Common myeloid progenitor, CD34-positive (primary cell): ENCODE results near the gene EXOSC5.

Experiments used
- CTCF ChIA-PET: fragments of 350-600 bp; sonication (Branson Sonifier 250); formaldehyde crosslinking; loops from one replicate; lab custom pipeline; 2021; ENCODE audit warnings: antibody characterized with exemption; lab: Charles Lee
- POLR2A ChIA-PET: fragments of 350-600 bp; sonication (Branson Sonifier 250); formaldehyde crosslinking; loops from one replicate; lab custom pipeline; 2021; ENCODE audit warnings: antibody characterized with exemption; lab: Charles Lee
- DNase-seq, 3 donors: peaks; one replicate each; pipeline versions ENCODE4 v3.0.0 to v3.0.0-alpha.2; 2013
- H3K27ac ChIP-seq, 2 experiments: 1 replicate in 1 of 2; 2 replicates in 1 of 2; pipeline ENCODE4 v1.7.0; 2013; ENCODE audit warnings: inconsistent platforms in 2 of 2, low read length in 2 of 2, mild to moderate bottlenecking in 2 of 2, low read depth in 1 of 2, moderate library complexity in 1 of 2; ENCODE audit not compliant: severe bottlenecking in 2 of 2, insufficient read depth in 1 of 2, poor library complexity in 1 of 2
- H3K27me3 ChIP-seq, 5 experiments: replicated peaks in 2 of 5; 1 replicate in 3 of 5; 2 replicates in 2 of 5; pipeline versions ENCODE4 v1.6.1 to v1.7.0; 2013; ENCODE audit warnings: low read length in 4 of 5, mild to moderate bottlenecking in 2 of 5, moderate library complexity in 2 of 5, inconsistent platforms in 1 of 5; ENCODE audit not compliant: insufficient read depth in 5 of 5, control insufficient read depth in 4 of 5
- H3K36me3 ChIP-seq, 4 experiments: 1 replicate in 2 of 4; 2 replicates in 2 of 4; pipeline versions ENCODE4 v1.6.1 to v1.7.0; 2013; ENCODE audit warnings: low read length in 3 of 4, control low read depth in 1 of 4, mild to moderate bottlenecking in 1 of 4; ENCODE audit not compliant: control insufficient read depth in 4 of 4, insufficient read depth in 4 of 4
- H3K4me1 ChIP-seq, 4 experiments: 1 replicate in 3 of 4; 2 replicates in 1 of 4; pipeline versions ENCODE4 v1.6.1 to v1.7.1; 2013; ENCODE audit warnings: low read length in 3 of 4, mild to moderate bottlenecking in 3 of 4, control low read depth in 1 of 4, inconsistent platforms in 1 of 4, moderate library complexity in 1 of 4; ENCODE audit not compliant: control insufficient read depth in 4 of 4, insufficient read depth in 4 of 4; ENCODE audit errors: control extremely low read depth in 1 of 4
- H3K4me3 ChIP-seq, 7 experiments: 1 replicate in 4 of 7; 2 replicates in 3 of 7; pipeline versions ENCODE4 v1.5.1 to v1.7.0; 2013; ENCODE audit warnings: mild to moderate bottlenecking in 7 of 7, low read length in 6 of 7, moderate library complexity in 6 of 7, inconsistent platforms in 2 of 7, low read depth in 2 of 7, control low read depth in 1 of 7; ENCODE audit not compliant: insufficient read depth in 4 of 7, control insufficient read depth in 1 of 7; ENCODE audit errors: extremely low read depth in 1 of 7
- H3K9me3 ChIP-seq, 5 experiments: 1 replicate in 4 of 5; 2 replicates in 1 of 5; pipeline versions ENCODE4 v1.6.1 to v1.7.1; 2013; ENCODE audit warnings: low read length in 4 of 5, mild to moderate bottlenecking in 2 of 5, inconsistent platforms in 1 of 5, low read depth in 1 of 5, moderate library complexity in 1 of 5; ENCODE audit not compliant: control insufficient read depth in 4 of 5, insufficient read depth in 2 of 5; ENCODE audit errors: control extremely low read depth in 1 of 5
- WGBS: methylation state at CpG from one replicate; pipeline ENCODE4 v1.1.5; 2013; ENCODE audit not compliant: insufficient coverage; 5-methylcytosine and 5-hydroxymethylcytosine counted together

The EXOSC5 gene

GRCh38 chr19:41369769-41370168, 27.4 kb downstream of the EXOSC5 start:
- ChIA-PET POLR2A (no interaction called here), CTCF (interaction anchor here (5.9 kb wide), 1 partner anchor 8 kb away, joined by 38 read pairs; the partner anchor contains the start of gene TMEM91)
- WGBS, result no CpG with 5 or more reads among the region's 2 CpGs

DNA sequence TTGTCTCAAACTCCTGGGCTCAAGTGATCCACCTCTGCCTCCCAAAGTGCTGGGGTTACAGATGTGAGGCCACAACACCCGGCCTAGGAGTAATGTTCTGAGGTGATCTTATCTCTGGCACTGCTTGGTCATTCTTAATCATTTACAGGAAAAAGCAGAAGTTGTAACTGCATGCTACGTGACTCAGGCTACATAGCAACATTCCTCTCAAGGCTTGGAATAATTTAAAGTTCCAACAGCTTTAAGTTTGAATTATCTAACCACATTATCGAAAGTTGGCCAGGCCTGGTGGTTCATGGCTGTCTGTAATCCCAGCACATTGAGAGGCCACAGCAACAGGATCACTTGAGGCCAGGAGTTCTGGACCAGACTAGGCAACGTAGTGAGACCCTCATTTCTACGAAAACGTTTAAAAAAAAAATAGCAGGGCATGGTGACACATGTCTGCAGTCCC, 29.3 kb downstream of the EXOSC5 start:
- WGBS, result 2% methylated on average over 6 of the region's 6 CpGs
- H3K4me1 ChIP-seq, result peaks cover 8 to 54% (median 46%) of the 10 kb centered on the region in 4 experiments
- DNase-seq, result peak; percentile 81 to 93 (median 89)
- CTCF ChIA-PET, result interaction anchor here (0.6 to 5.9 kb wide), 5 partner anchors 10 to 39 kb away, joined by 3 to 56 read pairs (median 5); partner anchors contain the start of genes TGFB1 and TMEM91
- peak overlapping the region in 3 of 7 experiments; percentile 13 to 47 (median 44) for H3K4me3 ChIP-seq
- H3K27me3 ChIP-seq, result no peaks in the 10 kb centered on the region
- H3K9me3 ChIP-seq, result no peaks in the 10 kb centered on the region
- POLR2A ChIA-PET, result interaction anchor here (0.9 to 1.6 kb wide), 2 partner anchors 14 to 16 kb away, joined by 3 to 5 read pairs; partner anchors contain the start of gene TGFB1
- peak overlapping the region; percentile 61 to 88 for H3K27ac ChIP-seq
- peaks cover 0 to under 1% (median 0%) of the 10 kb centered on the region in 4 experiments for H3K36me3 ChIP-seq

More at GRCh38 chr19:41369769-41370168, 27.4 kb downstream of the EXOSC5 start:
- Histone ChIP-seq H3K27ac (no peak overlapping the region), H3K9me3 (no peaks in the 10 kb centered on the region), H3K27me3 (no peaks in the 10 kb centered on the region), H3K36me3 (peaks cover 0 to 3% (median 0%) of the 10 kb centered on the region in 4 experiments), H3K4me3 (no peak overlapping the region), H3K4me1 (peaks cover 0 to 41% (median 34%) of the 10 kb centered on the region in 4 experiments)
- no peak for DNase-seq

- H3K27ac ChIP-seq, result peak overlapping the region in 1 of 2 experiments; percentile 88
- H3K36me3 ChIP-seq, result peaks cover 0 to 2% (median under 1%) of the 10 kb centered on the region in 4 experiments
- CTCF ChIA-PET, result interaction anchor here (0.7 to 5.9 kb wide), 6 partner anchors 11 to 446 kb away, joined by 3 to 56 read pairs (median 4); partner anchors contain the start of genes TGFB1 and TMEM91
- no peaks in the 10 kb centered on the region for H3K27me3 ChIP-seq
- H3K4me1 ChIP-seq, result peaks cover 8 to 58% (median 46%) of the 10 kb centered on the region in 4 experiments
- H3K9me3 ChIP-seq, result no peaks in the 10 kb centered on the region
- H3K4me3 ChIP-seq, result no peak overlapping the region
- 100% methylated on average over 1 of the region's 1 CpG for WGBS
- POLR2A ChIA-PET, result no interaction called here
- peak; percentile 34 to 63 (median 54) for DNase-seq
These were observed 31.1 kb downstream of the EXOSC5 start for GRCh38 chr19:41366089-41366488.

DNA sequence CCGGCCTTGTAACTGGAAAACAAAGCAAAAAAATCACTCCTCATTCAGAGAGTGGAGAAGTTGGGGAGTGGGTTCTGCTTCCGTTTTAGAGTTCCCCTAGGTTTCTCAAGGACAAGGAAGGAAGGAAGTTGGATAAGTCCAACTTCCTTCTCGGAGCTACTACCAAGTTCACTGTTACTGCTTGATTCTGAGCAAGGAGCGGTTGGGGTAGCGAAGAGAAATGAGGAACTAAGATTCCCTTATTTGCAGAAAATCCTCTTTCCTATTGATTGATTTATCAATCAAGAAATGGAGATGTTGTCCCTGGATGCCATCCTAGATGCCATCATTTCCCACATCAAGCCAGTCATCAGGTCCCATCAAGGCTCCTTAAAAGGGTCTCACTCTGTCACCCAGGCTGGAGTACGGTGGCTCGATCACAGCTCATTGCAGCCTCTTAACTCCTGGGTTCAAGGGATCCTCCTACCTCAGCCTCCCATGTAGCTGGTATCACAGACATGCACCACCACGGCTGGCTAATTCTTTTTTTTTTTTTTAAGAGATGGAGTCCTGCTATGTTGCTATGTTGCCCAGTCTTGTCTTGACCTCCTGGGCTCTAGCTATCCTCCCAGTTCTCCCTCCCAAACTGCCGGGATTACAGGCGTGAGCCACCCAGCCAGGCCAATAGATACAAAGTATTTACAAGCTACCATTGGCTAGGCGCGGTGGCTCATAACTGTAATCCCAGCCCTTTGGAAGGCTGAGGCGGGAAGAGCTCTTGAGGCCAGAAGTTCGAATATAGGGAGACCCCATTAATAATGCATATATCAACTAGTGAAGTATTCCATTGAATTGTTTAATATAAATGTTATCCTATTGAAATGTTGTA, 32.4 kb downstream of the EXOSC5 start:
- POLR2A ChIA-PET, result interaction anchor here (0.8 to 2.2 kb wide), 2 partner anchors 11 to 43 kb away, joined by 6 to 31 read pairs; partner anchors contain the start of gene TGFB1

GRCh38 chr19:41363753-41364523, 33.2 kb downstream of the EXOSC5 start, which contains the start of gene B9D2:
Gene B9D2, minus strand, starts transcription at chr19:41364149. Its CDS starts 630 bp downstream, at chr19:41363519.
- peak; percentile 99 to 100 (median 99) for DNase-seq
- under 1% methylated on average over 43 of the region's 56 CpGs for WGBS
- ChIA-PET POLR2A (interaction anchor here (0.9 to 2.2 kb wide), 3 partner anchors 11 to 40 kb away, joined by 4 to 31 read pairs (median 4); partner anchors contain the start of gene TGFB1), CTCF (interaction anchor here (0.9 to 5.9 kb wide), 8 partner anchors 9 to 727 kb away, joined by 3 to 56 read pairs (median 3); partner anchors contain the start of genes TGFB1 and TMEM91)
- Histone ChIP-seq H3K4me1 (peaks cover 8 to 54% (median 46%) of the 10 kb centered on the region in 4 experiments), H3K36me3 (peaks cover 0 to 10% (median 4%) of the 10 kb centered on the region in 4 experiments), H3K9me3 (no peaks in the 10 kb centered on the region), H3K27me3 (no peaks in the 10 kb centered on the region), H3K4me3 (peak within 1 kb of the TSS; percentile 68 to 93 (median 88)), H3K27ac (peak within 1 kb of the TSS; percentile 100)

More for the DNA sequence above, 32.4 kb downstream of the EXOSC5 start:
- Histone ChIP-seq H3K4me1 (peaks cover 8 to 58% (median 46%) of the 10 kb centered on the region in 4 experiments), H3K27ac (peak overlapping the region; percentile 100), H3K4me3 (peak overlapping the region; percentile 68 to 93 (median 88)), H3K9me3 (no peaks in the 10 kb centered on the region), H3K27me3 (no peaks in the 10 kb centered on the region), H3K36me3 (peaks cover 0 to 9% (median 4%) of the 10 kb centered on the region in 4 experiments)
- CTCF ChIA-PET, result interaction anchor here (1.0 to 5.9 kb wide), 7 partner anchors 8 to 229 kb away, joined by 3 to 56 read pairs (median 4); partner anchors contain the start of genes TGFB1 and TMEM91
- peak in 2 of 3 donors; percentile 71 to 80 for DNase-seq
- WGBS, result 67% methylated on average over 3 of the region's 14 CpGs

DNA sequence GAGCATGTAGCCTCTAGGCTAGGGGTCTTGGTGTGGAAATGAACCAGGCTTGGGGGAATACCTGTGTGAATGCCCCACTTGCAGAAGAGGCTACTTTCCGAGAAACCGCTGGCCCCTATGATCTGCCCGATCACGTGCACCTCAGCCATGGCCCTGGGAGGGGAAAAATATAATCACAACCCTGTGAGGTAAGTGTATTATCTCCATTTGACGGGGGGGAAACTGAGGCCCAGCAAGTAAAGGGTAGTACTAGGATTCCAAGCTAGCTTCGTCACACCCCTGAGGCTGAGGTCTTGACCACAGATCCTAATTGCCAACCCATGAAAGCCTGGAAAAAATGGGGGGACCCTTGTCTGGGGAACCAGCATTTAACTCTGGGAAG, 33.8 kb downstream of the EXOSC5 start:
- DNase-seq, result no peak
- ChIA-PET POLR2A (interaction anchor here (0.9 to 2.2 kb wide), 3 partner anchors 10 to 40 kb away, joined by 4 to 31 read pairs (median 4); partner anchors contain the start of gene TGFB1), CTCF (interaction anchor here (0.9 to 5.9 kb wide), 7 partner anchors 9 to 727 kb away, joined by 3 to 56 read pairs (median 3); partner anchors contain the start of gene TGFB1)
- Histone ChIP-seq H3K27ac (peak overlapping the region; percentile 100), H3K4me3 (peak overlapping the region; percentile 68 to 93 (median 88)), H3K9me3 (no peaks in the 10 kb centered on the region), H3K27me3 (no peaks in the 10 kb centered on the region), H3K4me1 (peaks cover 8 to 51% (median 42%) of the 10 kb centered on the region in 4 experiments), H3K36me3 (peaks cover 0 to 10% (median 4%) of the 10 kb centered on the region in 4 experiments)
- 54% methylated on average over 6 of the region's 6 CpGs for whole genome bisulfite sequencing
